ENCODE results near the gene RAP1B.

- TF ChIP-seq CTCF (conservative IDR thresholded peaks at IDR 0.05) (no peak), ZFX (IDR thresholded peaks at IDR 0.05) (no peak)
Measured at GRCh38 chr12:68639396-68639767, 28.7 kb downstream of the RAP1B start.

All from C4-2B (cell line).